HG03097 (cell line): ENCODE data around the gene TAGLN2.
"Not testable (repeated sequence)": the region's sequence is repeated elsewhere in the genome, so short reads cannot be mapped to it uniquely, and the experiment has no call there.

ENCODE experiments used
- ATAC-seq: cut with Tn5 transposase; IDR thresholded peaks from one replicate; pipeline ENCODE4 v1.9.1; 2021; ENCODE audit not compliant: unreplicated experiment, low FRiP score

The TAGLN2 gene

DNA sequence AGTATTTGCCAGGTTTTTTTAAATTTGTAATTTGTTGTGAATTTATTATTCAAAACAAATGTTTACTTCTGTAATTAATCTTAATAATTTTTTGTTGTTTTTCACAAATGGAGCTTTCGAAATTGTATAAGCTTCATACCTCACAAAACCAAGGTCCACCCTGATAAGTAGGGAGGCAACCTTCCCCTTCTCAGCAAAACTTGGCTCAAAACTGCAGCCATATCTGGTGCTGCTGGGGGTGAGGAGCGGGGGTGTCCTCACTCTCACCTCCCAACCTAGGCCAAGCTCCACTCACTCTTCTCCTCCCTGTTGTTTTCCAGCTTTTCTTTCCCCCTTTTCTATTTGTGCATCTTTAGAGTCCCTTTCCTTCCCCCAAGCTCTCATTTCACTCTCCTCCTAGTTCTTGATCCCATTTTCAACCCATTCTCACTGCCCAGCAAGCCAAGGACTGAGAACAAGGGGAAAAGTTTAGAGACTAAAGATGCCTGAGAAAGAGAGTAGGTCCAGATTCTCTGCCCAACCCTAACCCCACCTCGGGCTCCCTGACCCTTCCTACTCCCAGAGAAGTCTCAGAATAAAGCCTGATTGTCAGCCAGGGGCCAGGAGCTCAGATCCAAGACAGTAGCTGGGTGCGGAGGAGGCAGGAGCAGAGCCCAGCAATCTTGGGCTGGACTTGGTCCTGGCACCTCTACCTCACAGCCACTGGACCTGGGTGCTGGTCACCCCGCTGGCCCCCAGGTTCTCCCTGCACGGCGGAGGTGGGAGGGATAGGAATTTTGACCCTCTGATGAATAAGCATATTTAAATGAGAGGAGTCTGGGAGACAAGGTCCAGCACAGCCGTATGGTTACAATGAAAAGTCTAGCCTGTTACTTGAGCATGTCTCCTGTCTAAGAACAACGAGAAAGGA lies 17.0 kb downstream of the TAGLN2 start:
- no peak for ATAC-seq

DNA sequence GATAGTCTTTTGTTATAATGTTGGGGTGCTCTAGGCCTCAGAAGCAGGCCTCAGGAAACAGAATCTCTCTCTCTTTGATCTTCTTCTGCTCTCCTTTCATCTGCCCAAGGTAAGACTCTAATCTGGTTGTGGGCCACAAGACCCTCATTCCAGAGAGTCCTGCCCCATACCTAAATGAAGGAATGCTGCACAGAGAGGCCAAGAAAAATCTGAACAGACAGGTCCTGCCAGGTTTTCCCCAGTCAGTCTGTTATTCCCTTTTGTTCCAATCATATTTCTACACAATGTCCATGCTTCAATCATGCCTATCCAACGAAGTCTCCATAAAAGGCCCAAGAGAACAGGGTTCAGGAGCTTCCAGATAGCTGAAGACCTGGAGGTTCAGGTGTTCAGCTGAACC lies 18.3 kb downstream of the TAGLN2 start:
- ATAC-seq = no peak

DNA sequence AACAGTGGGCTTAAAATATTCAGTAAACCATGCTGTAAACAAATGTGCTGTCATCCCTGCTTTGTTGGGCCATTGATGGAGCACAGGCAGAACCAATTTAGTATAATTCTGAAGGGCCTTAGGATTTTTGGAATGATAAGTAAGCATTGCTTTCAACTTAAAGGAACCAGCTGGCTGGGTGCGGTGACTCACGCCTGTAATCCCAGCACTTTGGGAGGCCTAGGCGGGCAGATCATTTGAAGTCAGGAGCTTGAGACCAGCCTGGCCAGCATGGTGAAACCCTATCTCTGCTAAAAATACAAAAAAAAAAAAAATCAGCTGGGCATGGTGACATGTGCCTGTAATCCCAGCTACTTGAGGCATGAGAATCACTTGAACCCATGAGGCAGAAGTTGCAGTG lies 21.3 kb downstream of the TAGLN2 start:
- not testable (repeated sequence) for ATAC-seq

DNA sequence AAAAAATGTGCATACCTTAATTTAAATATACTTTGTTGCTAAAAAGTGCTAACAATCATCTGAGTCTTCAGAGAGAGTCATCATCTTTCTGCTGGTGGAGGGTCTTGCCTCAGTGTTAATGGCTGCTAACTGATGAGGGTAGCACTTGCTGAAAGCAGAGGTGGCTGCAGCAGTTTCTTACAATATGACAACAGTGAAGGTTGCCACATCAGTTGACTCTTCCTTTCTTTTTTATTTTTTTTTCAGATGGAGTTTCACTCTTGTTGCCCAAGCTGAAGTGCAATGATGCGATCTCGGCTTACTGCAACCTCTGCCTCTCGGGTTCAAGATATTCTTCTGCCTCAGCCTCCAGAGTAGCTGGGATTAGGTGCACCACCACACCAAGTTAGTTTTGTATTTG lies 22.8 kb downstream of the TAGLN2 start:
- no peak for ATAC-seq

DNA sequence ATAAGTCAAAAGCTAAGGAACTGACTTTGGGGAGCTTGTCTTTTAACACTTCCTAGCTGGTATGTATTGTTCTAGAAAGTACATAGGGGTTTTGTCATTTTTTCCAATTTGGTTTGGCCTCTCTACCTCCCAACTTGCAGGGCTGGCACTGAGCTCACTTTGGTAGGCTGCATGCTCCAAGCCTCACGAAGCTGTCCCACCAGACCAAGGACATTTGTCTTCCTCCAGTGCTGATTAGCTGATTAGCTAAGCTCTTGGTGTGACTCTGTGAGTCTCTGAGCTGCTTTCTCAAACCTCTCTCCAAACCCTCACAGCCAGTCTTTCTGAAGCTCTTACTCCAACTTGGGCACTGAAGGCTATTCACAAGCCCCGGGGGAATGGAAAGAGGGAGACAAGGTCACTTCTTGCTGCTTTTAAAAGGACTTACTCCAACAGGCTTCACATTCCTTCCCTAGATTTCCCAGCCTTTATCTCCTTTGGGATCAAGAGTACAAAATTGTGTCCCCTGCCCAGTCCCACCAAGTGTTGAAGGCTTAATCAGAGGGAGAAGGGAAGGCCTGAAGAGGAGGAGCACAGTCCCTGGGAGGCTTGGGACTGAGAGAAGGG lies 24.4 kb downstream of the TAGLN2 start:
- no peak for ATAC-seq

DNA sequence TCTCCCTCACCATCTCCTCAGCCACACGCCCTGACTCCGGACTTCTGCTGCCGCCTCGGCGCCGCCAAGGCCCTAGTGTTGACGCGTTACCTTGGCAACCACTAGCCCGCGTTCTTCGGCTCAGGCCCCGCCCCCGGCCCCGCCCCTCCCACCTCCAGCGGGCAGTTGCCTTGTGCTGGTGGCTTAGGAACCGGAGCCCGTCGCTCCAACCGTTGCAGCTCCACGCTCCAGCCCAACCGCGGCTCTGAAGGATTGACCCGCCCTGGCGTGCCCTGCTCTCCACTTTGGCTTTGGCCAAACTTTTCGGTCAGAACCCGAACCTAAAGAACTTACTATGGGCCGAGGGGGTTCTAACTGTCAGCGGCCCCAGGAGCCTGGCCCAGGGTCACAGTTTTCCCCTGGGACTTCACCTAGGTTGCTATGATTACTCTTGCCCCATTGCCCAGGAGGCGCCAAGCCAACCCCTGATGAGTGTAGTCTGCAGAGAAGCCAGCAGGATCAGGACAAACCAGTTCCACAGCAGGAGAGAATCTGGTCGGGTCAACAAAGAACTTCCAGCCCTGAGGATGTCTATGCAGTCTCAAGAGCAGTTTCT lies 25.1 kb downstream of the TAGLN2 start, which contains the start of gene CFAP45:
CFAP45 (minus strand) TSS at position 80 of the 595 bp plus-strand sequence; CDS start at position 13, 67 bp downstream.
- ATAC-seq = no peak

DNA sequence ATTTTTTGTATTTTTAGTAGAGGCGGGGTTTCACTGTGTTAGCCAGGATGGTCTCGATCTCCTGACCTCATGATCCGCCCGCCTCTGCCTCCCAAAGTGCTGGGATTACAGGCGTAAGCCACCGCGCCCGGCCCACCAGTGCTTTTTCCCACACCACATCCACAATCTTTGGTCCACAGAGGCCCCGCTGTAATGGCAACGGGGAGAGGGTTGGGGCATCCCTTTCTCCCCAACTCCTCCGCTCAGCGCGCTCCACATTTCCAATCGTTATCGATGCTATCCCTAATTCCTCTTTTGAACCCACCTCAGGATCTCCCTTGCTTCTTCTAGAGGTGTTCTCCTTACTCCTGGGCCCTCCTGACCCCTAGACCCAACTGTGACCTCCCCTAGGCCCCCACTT lies 25.7 kb downstream of the TAGLN2 start:
- ATAC-seq = not testable (repeated sequence)

DNA sequence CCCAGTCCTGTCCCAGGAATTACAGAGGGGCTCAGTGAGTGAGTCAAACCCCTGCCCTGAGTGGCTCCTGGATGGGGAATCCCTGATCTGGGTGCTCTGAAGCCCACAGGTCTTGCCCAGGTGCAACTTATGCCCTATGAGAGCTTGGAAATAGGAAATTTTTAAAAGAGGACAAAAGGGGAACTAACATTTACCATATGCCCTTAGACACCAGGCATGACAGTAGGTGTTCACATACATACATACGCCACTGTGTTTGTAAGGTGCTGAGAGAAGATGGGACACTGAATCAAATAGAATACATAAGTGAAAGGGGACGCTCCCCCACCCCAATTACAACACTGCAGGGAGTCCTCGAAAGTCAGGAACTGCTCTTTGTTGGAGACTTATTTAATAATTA lies 26.8 kb downstream of the TAGLN2 start:
- ATAC-seq = no peak

DNA sequence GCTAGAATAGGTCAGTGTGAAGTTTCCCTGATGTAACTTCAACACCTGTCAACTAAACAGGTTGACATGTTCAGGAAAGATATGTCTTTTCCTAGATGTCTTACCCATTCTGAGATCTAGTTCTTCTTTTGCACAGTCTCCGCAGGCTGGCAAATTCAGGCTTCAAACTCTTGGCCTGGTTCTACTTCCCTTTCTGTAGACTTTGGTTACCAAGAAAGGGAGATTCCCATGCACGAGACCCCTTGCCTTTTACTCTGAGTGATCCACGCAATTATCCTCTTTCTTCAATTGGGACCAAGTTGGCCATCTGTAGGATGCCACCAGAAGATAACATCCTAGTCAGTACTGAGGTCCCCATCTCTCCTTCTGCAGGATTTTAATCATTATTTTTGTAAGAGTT lies 27.3 kb downstream of the TAGLN2 start:
- no peak for ATAC-seq

DNA sequence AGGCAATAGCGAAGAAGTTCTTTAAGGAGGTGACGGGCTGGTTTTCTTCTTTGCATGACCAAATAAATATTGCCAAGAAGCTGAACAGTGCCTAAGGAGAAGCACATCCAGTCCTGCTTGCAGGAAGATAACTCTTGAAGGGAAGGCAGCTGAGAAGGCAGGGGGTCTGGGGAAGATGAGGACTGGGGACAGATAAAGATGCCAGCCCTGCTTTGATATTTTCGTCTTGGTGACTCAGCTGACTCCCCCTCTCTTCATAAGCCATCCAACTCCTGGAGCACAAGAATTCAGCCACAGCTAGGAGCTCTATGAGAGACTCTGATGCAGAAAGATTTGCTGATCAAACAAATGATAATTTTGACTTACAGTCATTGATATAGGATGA lies 28.8 kb downstream of the TAGLN2 start:
- ATAC-seq = no peak

DNA sequence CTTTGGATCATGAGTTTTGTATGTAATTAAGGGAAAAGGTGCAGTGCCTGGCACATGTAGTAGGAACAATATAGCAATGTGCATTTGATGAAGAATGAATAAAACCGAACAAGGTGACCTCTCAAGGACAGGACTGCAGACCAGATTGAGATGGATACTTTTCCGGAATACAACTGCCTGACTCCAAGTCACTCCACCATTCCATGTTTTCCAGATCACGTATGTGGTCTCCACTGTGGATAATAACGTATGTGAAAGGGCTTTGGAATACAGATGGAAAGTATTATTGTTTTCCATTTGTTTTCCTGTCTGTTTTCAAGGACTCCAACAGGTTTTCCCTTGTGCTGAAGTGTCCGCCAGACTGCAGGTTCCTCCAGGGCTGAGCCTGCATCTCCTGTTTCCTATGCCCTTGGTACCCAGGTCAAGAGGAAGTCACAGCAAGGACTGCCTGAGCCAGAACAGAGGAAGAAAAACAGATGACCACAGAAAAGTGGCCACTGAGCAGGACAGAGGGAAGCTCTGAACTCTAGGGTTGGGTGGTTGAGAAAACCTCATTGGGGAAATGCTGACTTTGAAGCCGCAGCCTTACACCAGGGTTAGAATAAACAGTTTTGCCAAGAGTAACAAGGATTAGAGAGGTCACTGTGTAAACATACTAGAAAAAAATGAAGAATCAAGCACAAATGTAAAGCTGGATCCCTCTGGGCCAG lies 29.3 kb downstream of the TAGLN2 start:
- ATAC-seq = no peak

DNA sequence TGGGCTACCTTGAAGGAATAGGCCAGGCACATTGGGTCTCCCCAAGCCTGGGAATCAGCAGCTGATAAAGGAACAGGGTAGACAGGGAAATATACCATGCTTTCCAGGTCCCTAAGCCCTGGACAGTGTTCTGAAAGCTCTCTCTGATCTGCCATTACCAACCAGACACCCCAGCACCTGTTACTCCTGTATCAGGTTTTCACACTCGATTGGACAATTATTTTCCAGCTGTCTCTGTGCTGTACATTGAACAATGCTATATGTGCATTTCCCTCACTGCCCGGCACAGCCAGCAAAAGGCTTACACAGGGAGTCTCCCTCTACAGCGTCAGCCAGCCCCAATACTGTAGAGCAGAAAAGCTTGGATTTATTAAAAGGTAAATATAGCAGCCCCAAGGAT lies 30.0 kb downstream of the TAGLN2 start:
- ATAC-seq = no peak

DNA sequence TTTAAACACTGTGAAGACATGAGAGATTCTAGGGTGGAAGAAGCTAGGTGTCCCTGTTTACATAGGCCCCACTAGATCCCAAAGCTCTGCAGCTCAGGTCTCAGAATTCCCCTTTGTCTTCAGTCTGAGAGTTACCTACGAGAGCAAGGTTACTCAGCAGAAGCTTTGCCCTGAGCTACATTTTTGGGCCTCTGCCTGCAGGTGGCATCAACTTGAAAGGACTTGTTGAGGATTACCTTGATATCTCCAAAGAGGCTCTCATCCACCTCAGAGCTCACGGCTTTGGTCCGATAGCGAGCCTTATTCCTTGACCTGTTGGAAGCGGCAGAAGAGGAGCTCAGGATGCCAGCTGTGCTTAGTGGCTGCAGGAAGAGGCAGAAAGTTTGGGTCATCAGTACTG lies 32.4 kb downstream of the TAGLN2 start:
- ATAC-seq = no peak

DNA sequence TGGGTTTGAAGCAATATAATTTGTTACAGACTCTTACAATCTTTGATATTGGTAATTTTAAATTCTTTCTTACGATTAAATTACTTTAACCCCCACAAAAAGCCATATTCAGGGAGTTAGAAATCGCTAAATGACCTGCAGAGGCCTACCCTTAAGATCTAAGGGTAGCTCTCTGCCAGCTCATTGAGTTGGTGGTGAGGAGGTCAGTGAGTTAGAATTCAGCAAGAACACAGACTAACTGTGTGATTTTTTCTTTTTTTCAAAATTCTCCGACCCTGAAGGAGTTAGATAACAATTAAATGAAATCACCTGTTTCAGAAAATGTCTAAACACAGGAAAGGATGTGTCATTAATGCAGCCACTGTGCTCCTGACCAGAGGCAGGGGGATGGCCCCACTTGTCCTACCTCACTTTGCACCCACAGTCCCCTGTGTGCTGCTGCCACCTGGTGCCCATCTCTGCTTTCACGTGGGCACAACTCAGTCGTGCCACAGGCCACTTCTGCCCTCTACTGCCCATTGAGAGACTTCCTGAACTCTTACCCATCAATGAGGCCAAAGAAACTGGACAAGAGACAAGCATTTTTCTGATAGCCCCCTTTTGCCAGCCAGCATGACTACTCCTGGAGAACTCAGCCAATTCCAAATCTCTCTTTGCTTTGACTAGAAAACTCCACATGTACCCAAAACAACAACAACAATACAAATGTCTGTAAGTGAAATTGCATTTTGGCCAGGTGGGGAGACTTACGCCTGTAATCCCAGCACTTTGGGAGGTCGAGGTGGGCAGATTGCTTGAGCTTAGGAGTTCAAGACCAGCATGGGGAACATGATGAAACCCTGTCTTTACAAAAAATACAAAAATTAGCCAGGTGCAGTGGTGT lies 33.8 kb downstream of the TAGLN2 start:
- peak; percentile 74 for ATAC-seq

DNA sequence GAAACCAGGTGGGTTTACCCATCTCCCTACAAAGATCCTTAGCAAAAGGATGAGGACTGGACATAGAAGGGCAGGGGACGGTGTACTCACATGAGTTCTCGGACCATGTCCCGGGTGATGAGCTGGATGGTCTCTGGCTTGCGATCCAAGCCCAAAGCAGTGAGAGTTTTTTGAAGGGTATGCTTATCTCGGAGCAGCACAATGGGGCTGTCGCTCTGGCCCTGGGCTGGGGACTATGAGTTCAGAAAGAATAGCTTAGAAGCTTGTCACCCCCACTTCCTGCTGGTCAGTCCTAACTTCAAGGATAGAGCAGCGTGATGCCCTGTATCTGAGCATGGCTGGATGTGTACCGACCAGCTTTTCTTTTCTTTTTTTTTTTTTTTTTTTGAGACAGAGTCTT lies 34.9 kb downstream of the TAGLN2 start:
- no peak for ATAC-seq

DNA sequence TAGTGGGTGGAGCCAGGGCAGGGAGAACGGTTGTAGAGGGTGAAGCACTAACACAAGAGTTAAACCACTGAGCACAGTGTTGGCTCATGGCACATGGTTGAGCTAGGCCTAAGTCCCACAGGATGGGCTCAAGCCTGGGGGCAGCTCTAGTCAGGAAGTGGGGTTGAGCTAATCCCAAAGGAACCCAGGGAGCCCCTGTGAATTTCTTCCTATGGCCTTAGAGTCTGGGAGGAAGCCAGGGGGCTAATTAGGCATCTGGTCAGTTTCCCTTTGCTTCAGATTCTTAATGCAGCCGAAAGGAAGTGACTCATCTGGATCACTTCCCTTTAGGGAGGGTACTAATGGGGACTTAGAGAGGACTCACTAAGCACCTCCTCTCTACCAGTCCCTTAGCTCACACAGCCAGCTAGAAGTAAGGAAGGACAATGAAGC lies 35.5 kb downstream of the TAGLN2 start:
- ATAC-seq = peak; percentile 84

DNA sequence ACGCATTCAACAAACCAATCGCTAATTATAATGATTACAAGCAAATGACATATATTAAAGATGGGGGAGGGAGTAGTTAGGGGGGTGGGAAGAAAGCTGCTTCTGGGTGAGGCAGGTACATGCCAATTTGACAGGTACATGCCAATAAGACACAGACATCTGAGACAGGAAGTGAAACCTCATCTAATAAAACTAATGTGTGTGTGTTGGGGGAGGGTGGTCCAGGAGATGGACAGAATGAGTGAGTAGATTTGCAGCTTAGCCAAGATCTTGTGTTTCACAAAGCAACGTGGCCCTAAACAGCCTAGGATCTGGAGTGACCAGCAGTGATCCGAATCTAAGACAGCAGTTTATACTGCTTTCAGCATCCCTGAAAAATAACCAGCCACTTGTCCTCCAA lies 36.1 kb downstream of the TAGLN2 start:
- ATAC-seq = no peak

DNA sequence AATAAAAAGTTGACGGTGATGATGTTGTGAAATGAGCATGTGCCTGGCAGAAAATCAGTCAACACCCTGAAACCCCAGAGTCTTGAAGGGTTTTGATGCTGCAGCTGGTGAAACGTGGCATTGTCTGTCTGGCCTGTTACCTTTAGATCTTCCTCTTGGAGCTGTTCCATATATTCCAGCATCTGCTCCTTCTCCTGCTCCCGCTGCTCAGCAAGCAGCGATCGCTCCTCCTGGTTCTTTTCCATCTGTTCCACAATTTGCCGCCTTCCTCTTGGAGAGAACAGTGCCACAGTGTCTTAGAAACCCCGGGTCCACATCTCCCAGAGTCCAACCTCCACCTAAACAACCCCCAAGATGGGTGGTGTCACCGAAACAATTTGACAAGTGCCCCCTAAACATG lies 41.0 kb downstream of the TAGLN2 start:
- no peak for ATAC-seq

DNA sequence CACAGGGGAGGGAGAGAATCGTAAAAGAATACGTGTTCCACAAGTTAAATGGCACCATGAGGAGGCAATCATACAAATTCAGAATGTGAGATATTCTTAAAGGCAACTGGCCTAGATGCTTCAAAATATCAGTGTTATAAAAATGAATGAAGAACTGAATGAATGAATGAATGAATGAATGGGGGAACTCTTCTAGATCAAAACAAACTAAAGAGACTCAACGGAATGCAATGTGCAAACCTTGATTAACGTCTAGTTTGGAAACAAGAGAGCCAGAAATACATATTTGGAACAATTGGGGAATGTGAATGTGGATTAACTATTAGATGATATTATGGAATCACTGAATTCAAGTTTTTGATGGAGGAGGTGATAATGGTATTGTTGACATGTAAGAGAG lies 42.2 kb downstream of the TAGLN2 start:
- ATAC-seq = no peak

DNA sequence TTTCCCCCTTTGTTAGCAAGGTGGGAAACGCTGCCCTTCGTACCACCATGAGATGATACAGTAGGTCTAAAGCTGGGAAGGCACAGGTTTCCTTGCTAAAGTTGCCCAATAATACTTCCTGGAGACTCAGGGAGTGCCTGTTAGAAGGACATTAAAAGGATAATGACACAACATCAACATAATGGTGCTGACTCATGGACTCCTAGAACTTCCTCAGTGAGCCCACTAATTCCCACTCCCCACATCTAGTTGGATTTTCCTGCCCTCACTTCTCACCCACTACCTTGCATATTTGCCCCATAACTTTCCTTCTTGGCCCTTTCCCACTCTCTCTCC lies 42.8 kb downstream of the TAGLN2 start:
- no peak for ATAC-seq
